Liver (tissue), 3 donors: ENCODE results near the gene LDB2.

Experiments used
- CTCF ChIP-seq: fragments of 150-350 bp; IDR thresholded peaks from 2 replicates; pipeline ENCODE4 v1.5.1; 2017; ENCODE audit warnings: improper control_type of control experiment, low read depth, low read length; ENCODE audit not compliant: missing input control
- JUND ChIP-seq, 2 donors: IDR thresholded peaks; 2 replicates each; pipeline ENCODE4 v1.6.1; 2016; ENCODE audit warnings: antibody characterized with exemption in 2 of 2
- MAX ChIP-seq: IDR thresholded peaks from 2 replicates; pipeline ENCODE4 v1.6.1; 2016; ENCODE audit warnings: antibody characterized with exemption
- RAD21 ChIP-seq, 2 donors: IDR thresholded peaks; 2 replicates each; pipeline ENCODE4 v1.6.1; 2016; ENCODE audit warnings: antibody characterized with exemption in 2 of 2, mild to moderate bottlenecking in 2 of 2
- REST ChIP-seq: IDR thresholded peaks from 2 replicates; pipeline ENCODE4 v1.6.1; 2016; ENCODE audit warnings: antibody characterized with exemption, mild to moderate bottlenecking
- YY1 ChIP-seq: IDR thresholded peaks from 2 replicates; pipeline ENCODE4 v1.6.1; 2016; ENCODE audit warnings: antibody characterized with exemption, mild to moderate bottlenecking
- donor health status: healthy.
- donor health status: healthy.

GRCh38 chr4:16606691-16607090, 291.8 kb downstream of the LDB2 start:
- TF ChIP-seq CTCF (no peak), RAD21 (IDR thresholded peaks at IDR 0.05) (no peak), JUND (IDR thresholded peaks at IDR 0.05) (no peak), MAX (no peak), YY1 (no peak), REST (no peak)
